ENCODE measurements around the gene SNRPD3. TPM values are rescaled to one million over a fixed set of nuclear protein-coding genes. Genes with fewer than 3 reads are reported as not detected.

SNRPD3 gene
- total and polyA plus RNA-seq, 9 of the 15 experiments (the other 6 are each of a cell fraction or from before 2014, with no cell fraction given), result 131 to 366 (median 274) TPM

GRCh38 chr22:24525416-24526037 is 30.3 kb upstream of the SNRPD3 start (continued):
- TF ChIP-seq YY1 (IDR thresholded peaks at IDR 0.05; ENCODE audit: borderline replicate concordance in 1 of 3, control insufficient read depth in 1 of 3, extremely low read depth in 1 of 3, insufficient read depth in 3 of 3, insufficient read length in 1 of 3, insufficient replicate concordance in 2 of 3, low read depth in 1 of 3, low read length in 2 of 3) (no peak), CBX2 (IDR thresholded peaks at IDR 0.05; ENCODE audit: insufficient read depth, low read length, poor library complexity, severe bottlenecking) (no peak), CCNT2 (IDR thresholded peaks at IDR 0.05; ENCODE audit: borderline replicate concordance, extremely low read depth, insufficient read length, low read depth, low read length) (no peak), ZNF384 (IDR thresholded peaks at IDR 0.05; ENCODE audit: low read depth, low read length) (no peak), FOSL1 (tag; conservative IDR thresholded peaks at IDR 0.05) (peak; percentile 83), TBP (optimal IDR thresholded peaks at IDR 0.05; ENCODE audit: low read depth, low read length) (no peak), JUND (IDR thresholded peaks at IDR 0.05; ENCODE audit: borderline replicate concordance, low read depth, low read length) (peak; percentile 91), JUND (tag; IDR thresholded peaks at IDR 0.05; ENCODE audit: borderline replicate concordance, low read depth, low read length) (peak; percentile 85; the same call in 2 of the 3 replicates), HDGF (IDR thresholded peaks at IDR 0.05) (no peak), MEF2D (tag; conservative IDR thresholded peaks at IDR 0.05; ENCODE audit: low read depth) (no peak), PYGO2 (tag; IDR thresholded peaks at IDR 0.05) (no peak), POLR2AphosphoS2 (IDR thresholded peaks at IDR 0.05; ENCODE audit: low read length) (no peak), HSF4 (CRISPR knock-in tag; IDR thresholded peaks at IDR 0.05; ENCODE audit: borderline replicate concordance) (no peak), SIRT6 (IDR thresholded peaks at IDR 0.05; ENCODE audit: low read depth, low read length) (no peak), SIX5 (IDR thresholded peaks at IDR 0.05; ENCODE audit: borderline replicate concordance in 1 of 2, insufficient read depth in 1 of 2, low read depth in 1 of 2, low read length in 2 of 2) (no peak), ZNF121 (CRISPR knock-in tag; conservative IDR thresholded peaks at IDR 0.05) (no peak), HMGN3 (IDR thresholded peaks at IDR 0.05; ENCODE audit: borderline replicate concordance, extremely low read depth, insufficient read length, low read depth, low read length) (no peak), ZNF224 (CRISPR knock-in tag; IDR thresholded peaks at IDR 0.05) (no peak), SUPT5H (IDR thresholded peaks at IDR 0.05) (no peak), RBM22 (IDR thresholded peaks at IDR 0.05; ENCODE audit: low read depth, low read length, poor library complexity, severe bottlenecking) (no peak), ZNF274 (IDR thresholded peaks at IDR 0.05; ENCODE audit: borderline replicate concordance, low read depth, low read length) (no peak), ZNF124 (CRISPR knock-in tag; IDR thresholded peaks at IDR 0.05) (no peak)
- TF ChIP-seq, protein P1, sequence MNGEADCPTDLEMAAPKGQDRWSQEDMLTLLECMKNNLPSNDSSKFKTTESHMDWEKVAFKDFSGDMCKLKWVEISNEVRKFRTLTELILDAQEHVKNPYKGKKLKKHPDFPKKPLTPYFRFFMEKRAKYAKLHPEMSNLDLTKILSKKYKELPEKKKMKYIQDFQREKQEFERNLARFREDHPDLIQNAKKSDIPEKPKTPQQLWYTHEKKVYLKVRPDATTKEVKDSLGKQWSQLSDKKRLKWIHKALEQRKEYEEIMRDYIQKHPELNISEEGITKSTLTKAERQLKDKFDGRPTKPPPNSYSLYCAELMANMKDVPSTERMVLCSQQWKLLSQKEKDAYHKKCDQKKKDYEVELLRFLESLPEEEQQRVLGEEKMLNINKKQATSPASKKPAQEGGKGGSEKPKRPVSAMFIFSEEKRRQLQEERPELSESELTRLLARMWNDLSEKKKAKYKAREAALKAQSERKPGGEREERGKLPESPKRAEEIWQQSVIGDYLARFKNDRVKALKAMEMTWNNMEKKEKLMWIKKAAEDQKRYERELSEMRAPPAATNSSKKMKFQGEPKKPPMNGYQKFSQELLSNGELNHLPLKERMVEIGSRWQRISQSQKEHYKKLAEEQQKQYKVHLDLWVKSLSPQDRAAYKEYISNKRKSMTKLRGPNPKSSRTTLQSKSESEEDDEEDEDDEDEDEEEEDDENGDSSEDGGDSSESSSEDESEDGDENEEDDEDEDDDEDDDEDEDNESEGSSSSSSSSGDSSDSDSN (IDR thresholded peaks at IDR 0.05; ENCODE audit: borderline replicate concordance in 1 of 2, low read depth in 2 of 2, low read length in 2 of 2), result no peak
- TF ChIP-seq, protein P2, sequence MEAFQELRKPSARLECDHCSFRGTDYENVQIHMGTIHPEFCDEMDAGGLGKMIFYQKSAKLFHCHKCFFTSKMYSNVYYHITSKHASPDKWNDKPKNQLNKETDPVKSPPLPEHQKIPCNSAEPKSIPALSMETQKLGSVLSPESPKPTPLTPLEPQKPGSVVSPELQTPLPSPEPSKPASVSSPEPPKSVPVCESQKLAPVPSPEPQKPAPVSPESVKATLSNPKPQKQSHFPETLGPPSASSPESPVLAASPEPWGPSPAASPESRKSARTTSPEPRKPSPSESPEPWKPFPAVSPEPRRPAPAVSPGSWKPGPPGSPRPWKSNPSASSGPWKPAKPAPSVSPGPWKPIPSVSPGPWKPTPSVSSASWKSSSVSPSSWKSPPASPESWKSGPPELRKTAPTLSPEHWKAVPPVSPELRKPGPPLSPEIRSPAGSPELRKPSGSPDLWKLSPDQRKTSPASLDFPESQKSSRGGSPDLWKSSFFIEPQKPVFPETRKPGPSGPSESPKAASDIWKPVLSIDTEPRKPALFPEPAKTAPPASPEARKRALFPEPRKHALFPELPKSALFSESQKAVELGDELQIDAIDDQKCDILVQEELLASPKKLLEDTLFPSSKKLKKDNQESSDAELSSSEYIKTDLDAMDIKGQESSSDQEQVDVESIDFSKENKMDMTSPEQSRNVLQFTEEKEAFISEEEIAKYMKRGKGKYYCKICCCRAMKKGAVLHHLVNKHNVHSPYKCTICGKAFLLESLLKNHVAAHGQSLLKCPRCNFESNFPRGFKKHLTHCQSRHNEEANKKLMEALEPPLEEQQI (IDR thresholded peaks at IDR 0.05), result no peak
